Activated CD4-positive, alpha-beta T cell treated with anti-CD3 and anti-CD28 coated beads for 36 hours (primary cell): ENCODE data around the gene PRR5L. TPM values are rescaled to one million over a fixed set of nuclear protein-coding genes. Genes with fewer than 3 reads are reported as not detected.

Source experiments
- ATAC-seq: fragments of 200-7000 bp; cut with Tn5 transposase; one replicate; pipeline ENCODE4 v1.10.0; 2021; ENCODE audit warnings: mild to moderate bottlenecking, moderate library complexity
- CTCF ChIA-PET: fragments of 350-600 bp; sonication (Branson Sonifier 250); formaldehyde crosslinking; loops from one replicate; lab custom pipeline; 2021; ENCODE audit warnings: antibody characterized with exemption; lab: Charles Lee
- POLR2A ChIA-PET: fragments of 350-600 bp; sonication (Branson Sonifier 250); formaldehyde crosslinking; loops from one replicate; lab custom pipeline; 2021; ENCODE audit warnings: antibody characterized with exemption, inconsistent platforms; lab: Charles Lee
- DNase-seq: peaks from one replicate; pipeline ENCODE4 v3.0.0-alpha.2; 2020
- H3K27ac Mint-ChIP-seq: one replicate; pipeline ENCODE4 v1.8.0; 2021; ENCODE audit warnings: mixed read lengths
- H3K27me3 Mint-ChIP-seq: one replicate; pipeline ENCODE4 v1.8.0; 2021; ENCODE audit warnings: mixed read lengths
- H3K36me3 Mint-ChIP-seq: one replicate; pipeline ENCODE4 v1.8.0; 2021; ENCODE audit warnings: low read depth, mixed read lengths
- H3K4me1 Mint-ChIP-seq: one replicate; pipeline ENCODE4 v1.8.0; 2021; ENCODE audit warnings: mixed read lengths
- H3K4me3 Mint-ChIP-seq: one replicate; pipeline ENCODE4 v1.8.0; 2021; ENCODE audit warnings: mild to moderate bottlenecking, moderate library complexity, mixed read lengths
- H3K9me3 Mint-ChIP-seq: one replicate; pipeline ENCODE4 v1.8.0; 2021; ENCODE audit warnings: low read depth, mixed read lengths
- intact Hi-C, 2 experiments: fragments of 100-400 bp; cut with DNase I in 1 of 2; cut with micrococcal nuclease in 1 of 2; formaldehyde crosslinking; loops; one replicate each; pipeline versions ENCODE4 v1.14.2 to v1.15.1; 2022 to 2024; cut with DNase I, micrococcal nuclease
- total RNA-seq, 2 experiments: library from RNA; stranded (reverse); gene quantifications; one replicate each; pipeline ENCODE4 v1.2.3, GENCODE V29; 2021

Gene PRR5L
- total RNA-seq, 2 experiments from 2014 or later: 23.2 to 28.6 TPM

DNA sequence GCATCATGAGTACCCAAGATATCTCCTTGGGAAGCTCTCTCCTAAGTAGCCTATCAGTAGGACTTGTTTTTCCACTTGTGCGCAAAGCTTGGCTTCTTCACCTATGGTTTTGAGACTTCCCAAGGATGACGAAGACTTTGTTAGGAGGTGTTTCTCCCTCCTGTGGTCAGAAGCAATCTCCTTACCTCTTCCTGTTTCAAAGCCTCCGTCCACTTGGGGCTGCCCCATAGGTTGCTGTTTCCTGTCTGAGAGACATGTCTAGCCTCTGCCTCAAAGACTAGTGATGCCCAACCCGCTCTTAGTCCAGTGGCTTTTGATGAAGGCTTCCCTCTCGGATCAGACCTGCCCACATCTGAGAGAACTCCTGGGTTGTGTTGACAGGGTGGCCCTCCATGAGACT is 121.1 kb downstream of the PRR5L start:
- H3K4me1 Mint-ChIP-seq: peaks cover 54% of the 10 kb centered on the region

DNA sequence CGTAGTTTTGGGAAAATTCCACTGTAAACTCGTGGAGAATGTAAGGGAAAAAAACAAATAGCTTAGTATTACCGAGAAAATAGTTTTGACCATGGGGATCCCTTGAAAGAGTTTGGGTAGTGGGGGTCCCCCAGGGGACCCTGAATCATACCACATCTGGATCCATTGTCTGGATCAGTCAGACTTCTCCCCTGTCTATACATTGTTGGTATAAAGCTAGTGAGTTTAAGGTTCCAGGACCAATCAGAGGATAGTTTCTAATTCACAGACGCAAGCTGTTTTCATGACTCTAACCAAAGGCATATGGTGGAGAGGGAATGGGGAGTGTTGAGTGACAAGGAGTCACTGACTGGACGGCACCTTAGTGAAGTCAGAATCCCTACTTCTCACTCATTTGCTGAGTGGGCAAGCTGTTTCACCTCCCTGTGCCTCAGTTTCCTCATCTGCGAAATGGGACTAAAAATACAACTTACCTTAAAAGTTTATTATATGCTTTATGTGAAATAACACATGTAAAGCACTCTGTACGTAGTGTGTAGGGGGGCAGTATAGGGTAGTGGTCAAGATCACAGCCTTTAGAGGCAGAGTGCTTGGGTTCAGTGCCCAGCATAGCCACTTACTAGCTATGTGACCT is 123.8 kb downstream of the PRR5L start:
- no peaks in the 10 kb centered on the region for H3K9me3 Mint-ChIP-seq
- DNase-seq: no peak
- ChIA-PET POLR2A (no interaction called here), CTCF (interaction anchor here (0.8 to 2.0 kb wide), 6 partner anchors 9 to 127 kb away, joined by 3 to 6 read pairs (median 4); no protein-coding TSS in a partner anchor)
- peaks cover 7% of the 10 kb centered on the region for H3K27me3 Mint-ChIP-seq
- H3K4me3 Mint-ChIP-seq: no peak overlapping the region
- H3K36me3 Mint-ChIP-seq: peaks cover 34% of the 10 kb centered on the region
- intact Hi-C loops: loop anchor here (2.0 to 5.0 kb wide), 3 partner anchors 29 to 128 kb away; no protein-coding TSS in a partner anchor
- ATAC-seq: no peak
- H3K27ac Mint-ChIP-seq: no peak overlapping the region
- H3K4me1 Mint-ChIP-seq: peaks cover 54% of the 10 kb centered on the region

More for the DNA sequence above, 121.1 kb downstream of the PRR5L start:
- ChIA-PET CTCF (no interaction called here), POLR2A (no interaction called here)
- H3K36me3 Mint-ChIP-seq: peaks cover 26% of the 10 kb centered on the region
- H3K4me3 Mint-ChIP-seq: peak overlapping the region; percentile 11
- intact Hi-C loops: no loop called here
- H3K9me3 Mint-ChIP-seq: no peaks in the 10 kb centered on the region
- DNase-seq: no peak
- peaks cover 3% of the 10 kb centered on the region for H3K27me3 Mint-ChIP-seq
- H3K27ac Mint-ChIP-seq: peak overlapping the region; percentile 53
- ATAC-seq: no peak

DNA sequence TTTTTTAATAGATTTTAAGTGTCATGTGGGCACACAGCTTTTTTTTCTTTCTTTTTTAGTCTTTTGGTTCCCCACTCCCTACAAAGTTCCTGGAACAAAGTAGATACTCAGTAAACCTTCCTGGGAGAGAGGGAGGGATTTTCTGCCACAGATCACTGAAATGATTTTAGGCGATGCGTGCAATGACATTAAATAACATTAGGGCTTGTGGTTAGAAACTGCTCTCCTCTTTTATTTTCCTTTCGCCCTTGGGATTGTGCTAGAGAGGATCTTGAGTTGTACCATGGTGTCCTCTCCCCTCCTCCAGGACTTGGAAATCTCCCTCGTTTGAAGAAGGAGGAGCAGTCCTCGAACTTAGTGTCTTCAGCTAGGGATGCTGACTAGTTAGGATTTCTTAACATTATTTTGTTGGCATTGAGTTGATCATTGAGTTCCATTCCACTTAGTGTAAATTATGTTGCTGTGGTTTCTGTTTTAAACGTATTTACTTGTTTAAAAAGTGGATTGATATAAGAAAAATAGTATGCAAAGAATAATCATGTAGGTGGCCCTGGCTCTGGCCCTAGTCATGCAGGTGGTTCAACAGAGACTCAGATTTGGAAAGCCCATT is 125.6 kb downstream of the PRR5L start:
- peak overlapping the region; percentile 94 for H3K27ac Mint-ChIP-seq
- peak overlapping the region; percentile 41 for H3K4me3 Mint-ChIP-seq
- peaks cover 33% of the 10 kb centered on the region for H3K36me3 Mint-ChIP-seq
- ChIA-PET POLR2A (no interaction called here), CTCF (interaction anchor here (0.6 to 1.3 kb wide), 6 partner anchors 42 to 546 kb away, joined by 3 to 6 read pairs (median 4); no protein-coding TSS in a partner anchor)
- H3K9me3 Mint-ChIP-seq: no peaks in the 10 kb centered on the region
- peaks cover 7% of the 10 kb centered on the region for H3K27me3 Mint-ChIP-seq
- peaks cover 54% of the 10 kb centered on the region for H3K4me1 Mint-ChIP-seq
- DNase-seq (no peak), ATAC-seq (no peak)
- intact Hi-C loops: loop anchor here (1.0 to 5.0 kb wide), 6 partner anchors 12 to 129 kb away; no protein-coding TSS in a partner anchor

DNA sequence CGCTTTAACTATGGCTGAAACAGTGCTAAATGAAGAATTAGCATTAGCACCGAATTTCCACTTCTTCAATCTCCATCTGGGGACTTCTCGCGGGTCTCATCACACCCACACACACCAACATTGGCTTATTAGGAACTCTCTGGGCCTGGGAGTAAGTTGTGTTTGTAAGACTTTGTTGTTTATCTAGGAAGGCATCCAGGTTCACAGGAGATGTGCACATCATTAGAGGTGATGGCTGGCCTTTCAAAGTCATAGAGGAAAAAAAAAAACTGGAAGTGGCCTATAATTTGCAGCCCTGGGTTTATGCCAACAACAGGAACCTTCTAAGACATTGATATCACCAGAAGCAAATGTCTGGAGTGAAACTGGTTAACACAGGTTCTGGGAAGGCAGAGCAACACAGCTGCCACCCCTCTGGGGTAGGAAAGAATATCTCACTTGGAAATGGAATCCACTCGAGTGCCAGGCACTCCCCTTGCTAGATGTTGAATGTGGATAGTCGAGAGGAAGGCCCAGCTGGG is 129.5 kb downstream of the PRR5L start:
- ChIA-PET POLR2A (no interaction called here), CTCF (interaction anchor here (0.6 to 1.9 kb wide), 4 partner anchors 45 to 133 kb away, joined by 3 to 5 read pairs (median 4); no protein-coding TSS in a partner anchor)
- peaks cover 19% of the 10 kb centered on the region for H3K36me3 Mint-ChIP-seq
- no peak overlapping the region for H3K4me3 Mint-ChIP-seq
- H3K27me3 Mint-ChIP-seq: peaks cover 4% of the 10 kb centered on the region
- no peaks in the 10 kb centered on the region for H3K9me3 Mint-ChIP-seq
- DNase-seq (no peak), ATAC-seq (no peak)
- H3K4me1 Mint-ChIP-seq: peaks cover 24% of the 10 kb centered on the region
- intact Hi-C loops: no loop called here
- no peak overlapping the region for H3K27ac Mint-ChIP-seq

DNA sequence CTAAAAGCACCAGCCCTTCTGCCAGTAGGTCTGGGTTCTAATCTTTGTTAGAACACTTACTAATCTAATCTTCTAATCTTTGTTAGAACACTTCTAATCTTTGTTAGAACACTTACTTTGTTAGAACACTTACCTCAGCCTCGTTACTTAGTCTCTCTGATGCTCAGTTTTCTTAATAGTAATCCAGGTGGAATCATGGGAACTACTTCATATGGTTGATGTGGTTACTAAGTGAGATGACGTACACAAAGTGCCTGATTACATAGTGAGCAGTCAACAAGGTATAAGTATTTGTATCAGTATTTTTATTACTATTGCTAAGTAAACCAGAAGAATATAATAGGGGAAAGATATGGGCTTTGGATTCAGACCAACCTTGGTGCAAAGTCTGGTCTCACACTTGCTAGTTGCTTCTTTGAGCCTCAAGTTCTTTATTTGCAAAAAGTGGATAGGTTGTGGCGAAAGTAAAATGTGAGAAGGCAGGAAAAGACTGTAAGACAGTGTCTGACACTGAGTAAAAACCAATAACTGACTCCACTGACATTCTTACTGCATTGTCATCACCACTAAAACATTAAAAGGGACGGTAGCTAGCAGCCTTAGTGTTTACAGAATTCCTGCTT is 130.2 kb downstream of the PRR5L start:
- CTCF ChIA-PET: interaction anchor here (0.6 to 1.0 kb wide), 5 partner anchors 12 to 103 kb away, joined by 3 to 4 read pairs (median 3); no protein-coding TSS in a partner anchor
- POLR2A ChIA-PET: no interaction called here
- intact Hi-C loops: no loop called here

DNA sequence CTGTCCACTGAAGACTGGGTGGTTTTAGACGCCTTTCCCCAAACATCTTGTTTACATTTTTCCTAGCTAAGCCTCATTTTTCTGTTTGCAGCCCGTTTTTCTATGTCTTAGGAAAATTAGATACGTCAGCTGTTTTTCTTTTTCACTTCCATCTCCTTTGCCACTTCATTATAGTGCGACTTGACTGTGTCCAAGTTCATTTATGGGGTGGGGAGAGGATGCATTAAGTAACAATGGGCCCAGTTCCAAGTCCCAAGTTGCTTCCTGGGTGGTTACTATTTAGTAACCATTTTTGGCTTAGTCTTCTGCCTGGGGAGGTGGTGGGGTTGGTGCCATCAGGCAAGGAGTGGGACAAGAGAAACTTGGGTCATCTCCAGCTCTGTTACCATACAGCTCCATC is 131.0 kb downstream of the PRR5L start:
- POLR2A ChIA-PET: no interaction called here
- H3K27me3 Mint-ChIP-seq: peaks cover 4% of the 10 kb centered on the region

More for the DNA sequence above, 130.2 kb downstream of the PRR5L start:
- Mint-ChIP-seq H3K27ac (no peak overlapping the region), H3K4me3 (no peak overlapping the region), H3K4me1 (peaks cover 21% of the 10 kb centered on the region), H3K27me3 (peaks cover 4% of the 10 kb centered on the region), H3K9me3 (no peaks in the 10 kb centered on the region), H3K36me3 (peaks cover 19% of the 10 kb centered on the region)
- ATAC-seq (no peak), DNase-seq (no peak)

DNA sequence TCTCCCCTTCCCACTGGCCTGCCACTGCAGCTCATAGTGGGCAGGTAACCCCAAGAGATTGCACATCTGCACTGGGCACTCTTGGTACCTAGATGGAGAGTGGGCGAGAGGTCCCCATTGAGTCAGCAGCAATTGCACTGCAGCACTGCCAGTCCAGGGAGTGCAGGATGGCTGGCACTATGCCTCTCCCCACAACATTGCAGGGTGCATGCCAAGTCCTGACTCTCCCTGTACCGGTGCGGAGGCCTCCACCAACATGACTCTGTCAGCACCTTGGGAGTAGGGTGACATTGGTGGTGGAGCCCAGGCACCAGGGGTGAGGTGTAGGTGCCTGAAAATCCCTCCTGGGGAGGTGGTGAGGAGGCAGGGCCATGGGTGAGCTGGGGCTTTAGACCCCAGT is 131.8 kb downstream of the PRR5L start:
- no peak overlapping the region for H3K4me3 Mint-ChIP-seq
- intact Hi-C loops: no loop called here
- no peak overlapping the region for H3K27ac Mint-ChIP-seq
- peaks cover 18% of the 10 kb centered on the region for H3K4me1 Mint-ChIP-seq
- no peak for DNase-seq
- H3K27me3 Mint-ChIP-seq: peaks cover 2% of the 10 kb centered on the region
- H3K9me3 Mint-ChIP-seq: no peaks in the 10 kb centered on the region
- H3K36me3 Mint-ChIP-seq: peaks cover 21% of the 10 kb centered on the region
- CTCF ChIA-PET: no interaction called here
- POLR2A ChIA-PET: interaction anchor here (0.7 kb wide), 1 partner anchor 52 kb away, joined by 3 read pairs; no protein-coding TSS in a partner anchor
- no peak for ATAC-seq

More for the DNA sequence above, 131.0 kb downstream of the PRR5L start:
- intact Hi-C loops: no loop called here
- H3K4me3 Mint-ChIP-seq: no peak overlapping the region
- H3K36me3 Mint-ChIP-seq: peaks cover 21% of the 10 kb centered on the region
- DNase-seq (no peak), ATAC-seq (no peak)
- CTCF ChIA-PET: interaction anchor here (0.6 to 0.7 kb wide), 2 partner anchors 12 to 48 kb away, joined by 3 read pairs; no protein-coding TSS in a partner anchor
- no peaks in the 10 kb centered on the region for H3K9me3 Mint-ChIP-seq
- H3K4me1 Mint-ChIP-seq: peaks cover 19% of the 10 kb centered on the region
- no peak overlapping the region for H3K27ac Mint-ChIP-seq

DNA sequence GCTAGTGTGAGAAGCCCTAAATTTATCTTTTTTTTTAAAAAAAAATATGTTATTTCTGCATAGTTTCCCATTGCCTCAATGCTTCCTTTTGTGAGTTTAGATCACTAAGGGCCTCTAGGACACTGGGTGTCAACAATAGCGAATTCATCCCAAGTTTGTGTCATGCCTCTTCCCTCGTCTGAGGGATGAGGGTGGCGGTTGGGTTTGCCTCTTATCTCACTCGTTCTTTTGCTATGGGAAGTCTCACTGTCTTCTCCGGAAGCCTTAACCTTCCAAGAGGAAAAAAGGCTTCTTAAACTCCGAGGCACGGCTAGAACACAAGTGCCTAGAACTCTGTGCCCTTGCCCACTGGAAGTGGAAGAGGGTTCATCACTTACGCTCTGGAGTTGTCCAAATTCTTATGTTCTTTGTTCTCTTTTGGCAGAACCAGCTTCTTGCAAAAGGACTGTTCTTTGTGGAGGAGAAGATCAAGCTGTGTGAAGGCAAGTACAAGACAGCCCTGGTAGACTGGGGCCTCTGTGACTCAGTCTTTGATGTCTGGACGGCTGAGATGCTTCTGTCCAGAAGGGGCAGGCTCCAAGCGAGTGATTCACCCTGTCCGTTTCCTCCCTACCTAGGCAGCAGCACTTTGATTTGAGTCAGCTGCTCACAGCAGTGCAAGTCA is 135.5 kb downstream of the PRR5L start:
- H3K27ac Mint-ChIP-seq: peak overlapping the region; percentile 56
- ATAC-seq: peak; percentile 100
- intact Hi-C loops: loop anchor here in 1 of 2 experiments (5.0 kb wide), 1 partner anchor 39 kb away; no protein-coding TSS in a partner anchor
- ChIA-PET POLR2A (no interaction called here), CTCF (interaction anchor here (0.6 to 1.1 kb wide), 3 partner anchors 9 to 173 kb away, joined by 3 to 4 read pairs (median 3); no protein-coding TSS in a partner anchor)
- H3K9me3 Mint-ChIP-seq: no peaks in the 10 kb centered on the region
- H3K4me1 Mint-ChIP-seq: peaks cover 19% of the 10 kb centered on the region
- no peak overlapping the region for H3K4me3 Mint-ChIP-seq
- DNase-seq: peak; percentile 80
- peaks cover 16% of the 10 kb centered on the region for H3K36me3 Mint-ChIP-seq
- H3K27me3 Mint-ChIP-seq: no peaks in the 10 kb centered on the region

DNA sequence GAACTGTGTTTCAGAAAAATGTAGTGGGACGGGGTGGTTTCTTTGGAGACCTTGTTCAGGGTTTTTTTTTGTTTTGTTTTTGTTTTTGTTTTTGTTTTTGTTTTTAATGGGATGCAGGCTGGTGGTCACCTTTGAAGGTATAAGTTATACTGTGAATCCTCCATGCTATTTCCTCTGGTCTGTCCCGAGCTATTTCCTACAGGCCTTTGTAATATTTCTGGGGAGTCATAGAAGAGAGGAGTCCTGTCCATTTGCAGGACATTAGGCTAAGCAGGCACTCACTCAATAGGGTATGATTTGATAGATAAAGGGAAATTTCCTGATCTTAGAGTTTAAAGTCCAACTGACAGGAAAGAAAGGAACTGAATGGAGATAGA is 136.0 kb downstream of the PRR5L start:
- ChIA-PET POLR2A (no interaction called here), CTCF (interaction anchor here (0.6 to 1.1 kb wide), 3 partner anchors 9 to 173 kb away, joined by 3 to 4 read pairs (median 3); no protein-coding TSS in a partner anchor)
- no peaks in the 10 kb centered on the region for H3K27me3 Mint-ChIP-seq
- H3K36me3 Mint-ChIP-seq: peaks cover 13% of the 10 kb centered on the region
- peak overlapping the region; percentile 15 for H3K27ac Mint-ChIP-seq
- H3K4me3 Mint-ChIP-seq: no peak overlapping the region
- no peaks in the 10 kb centered on the region for H3K9me3 Mint-ChIP-seq
- DNase-seq: no peak
- ATAC-seq: no peak
- intact Hi-C loops: loop anchor here in 1 of 2 experiments (5.0 kb wide), 1 partner anchor 40 kb away; no protein-coding TSS in a partner anchor
- peaks cover 19% of the 10 kb centered on the region for H3K4me1 Mint-ChIP-seq

DNA sequence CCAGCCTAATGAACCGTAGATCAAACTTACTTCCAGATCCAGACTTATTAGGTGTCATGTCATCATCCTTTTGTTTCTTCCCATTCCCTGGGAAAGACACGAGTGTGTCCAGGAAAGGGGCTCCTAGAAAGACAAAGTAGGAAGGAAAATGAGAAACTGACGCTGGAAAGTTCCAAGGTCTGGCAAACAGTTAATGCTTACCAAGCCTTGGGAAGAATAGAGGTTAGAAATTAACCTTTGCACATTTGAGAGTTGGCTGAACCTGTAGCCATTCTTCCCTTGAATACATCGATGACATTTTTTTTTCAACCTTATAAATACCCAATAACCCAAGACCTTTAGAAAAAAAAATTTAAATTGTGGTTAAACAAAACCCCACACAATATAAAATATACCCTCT is 136.7 kb downstream of the PRR5L start:
- Mint-ChIP-seq H3K36me3 (peaks cover 17% of the 10 kb centered on the region), H3K4me3 (no peak overlapping the region), H3K27ac (no peak overlapping the region), H3K9me3 (no peaks in the 10 kb centered on the region), H3K27me3 (no peaks in the 10 kb centered on the region), H3K4me1 (peaks cover 19% of the 10 kb centered on the region)
- CTCF ChIA-PET: no interaction called here
- DNase-seq (no peak), ATAC-seq (no peak)
- intact Hi-C loops: loop anchor here in 1 of 2 experiments (5.0 kb wide), 1 partner anchor 40 kb away; no protein-coding TSS in a partner anchor
- POLR2A ChIA-PET: no interaction called here
